ENCODE results near the gene LTF. TPM values are rescaled to one million over a fixed set of nuclear protein-coding genes. Genes with fewer than 3 reads are reported as not detected.

LTF gene
- total RNA-seq, 1 donor, result 0.72 TPM

- Histone ChIP-seq H3K36me3 (ENCODE audit: insufficient read depth, low read length) (no peaks in the 10 kb centered on the region), H4K20me1 (ENCODE audit: insufficient read depth, low read length) (no peaks in the 10 kb centered on the region), H3K27ac (ENCODE audit: low read depth, low read length) (no peak overlapping the region), H3K27me3 (ENCODE audit: insufficient read depth, low read length) (peaks cover 25% of the 10 kb centered on the region), H3K4me3 (ENCODE audit: insufficient read depth, low read length) (no peak overlapping the region), H2AFZ (ENCODE audit: low read length) (no peak overlapping the region), H3K4me2 (ENCODE audit: insufficient read depth, low read length) (no peak overlapping the region), H3K79me2 (ENCODE audit: insufficient read depth, low read length) (no peaks in the 10 kb centered on the region), H3K4me1 (ENCODE audit: insufficient read depth, low read length) (no peaks in the 10 kb centered on the region), H3K9me3 (ENCODE audit: low read depth, low read length) (no peaks in the 10 kb centered on the region)
- TF ChIP-seq CTCF (IDR thresholded peaks at IDR 0.05; ENCODE audit: extremely low read depth, low read depth, low read length), result no peak
- no peak for DNase-seq (ENCODE audit: insufficient read length, low spot score, missing footprints)
Measured at GRCh38 chr3:46386205-46386604, 78.5 kb downstream of the LTF start.

Other genes with a start within 250 kb of the LTF start
- gene CCR3, start 222.4 kb downstream of the LTF start, total RNA-seq, result not detected in 2 replicates
- not detected in 2 replicates for gene CCR2, start 110.8 kb downstream of the LTF start, total RNA-seq
- gene CCR5, start 94.0 kb downstream of the LTF start, total RNA-seq, result not detected in 2 replicates
- 0.72 and 0.88 TPM in 2 replicates for gene CCRL2, start 57.6 kb downstream of the LTF start, total RNA-seq
- gene RTP3, start 33.1 kb upstream of the LTF start, total RNA-seq, result not detected in 2 replicates
- gene LRRC2, start 101.4 kb upstream of the LTF start, total RNA-seq, result 4.7 and 5.1 TPM in 2 replicates
- gene FAM240A, start 147.6 kb upstream of the LTF start, total RNA-seq, result under 0.01 and 0.36 TPM in 2 replicates
- gene ALS2CL, start 228.8 kb upstream of the LTF start, total RNA-seq, result 1.1 and 1.8 TPM in 2 replicates
- gene TMIE, start 236.5 kb upstream of the LTF start, total RNA-seq, result under 0.01 TPM in 2 replicates

Data from osteoblast (primary cell).